ENCODE data around the gene KRTAP20-1.

- TF ChIP-seq SREBF2 (IDR thresholded peaks at IDR 0.05) (no peak), CEBPB (IDR thresholded peaks at IDR 0.05) (no peak), CTCF (IDR thresholded peaks at IDR 0.05) (no peak), EP300 (IDR thresholded peaks at IDR 0.05) (no peak), POLR2A (IDR thresholded peaks at IDR 0.05; ENCODE audit: low read length) (no peak), ZNF302 (CRISPR knock-in tag; IDR thresholded peaks at IDR 0.05) (no peak), CHD2 (IDR thresholded peaks at IDR 0.05; ENCODE audit: low read length, partially characterized antibody) (no peak), SMC3 (IDR thresholded peaks at IDR 0.05) (no peak)
- TF ChIP-seq, protein P1, sequence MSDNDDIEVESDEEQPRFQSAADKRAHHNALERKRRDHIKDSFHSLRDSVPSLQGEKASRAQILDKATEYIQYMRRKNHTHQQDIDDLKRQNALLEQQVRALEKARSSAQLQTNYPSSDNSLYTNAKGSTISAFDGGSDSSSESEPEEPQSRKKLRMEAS (IDR thresholded peaks at IDR 0.05) = no peak
Measured at GRCh38 chr21:30592140-30592539, 24.1 kb upstream of the KRTAP20-1 start, which contains the start of gene KRTAP6-3.

Data from A549 (cell line).